Kidney tubule cell (primary cell): ENCODE data around the gene ZNF764.
"Not testable (repeated sequence)": the region's sequence is repeated elsewhere in the genome, so short reads cannot be mapped to it uniquely, and the experiment has no call there.

ENCODE experiments used
- DNase-seq: peaks from one replicate; pipeline ENCODE4 v3.0.0-alpha.2; 2018; ENCODE audit warnings: low spot score

Gene ZNF764

DNA sequence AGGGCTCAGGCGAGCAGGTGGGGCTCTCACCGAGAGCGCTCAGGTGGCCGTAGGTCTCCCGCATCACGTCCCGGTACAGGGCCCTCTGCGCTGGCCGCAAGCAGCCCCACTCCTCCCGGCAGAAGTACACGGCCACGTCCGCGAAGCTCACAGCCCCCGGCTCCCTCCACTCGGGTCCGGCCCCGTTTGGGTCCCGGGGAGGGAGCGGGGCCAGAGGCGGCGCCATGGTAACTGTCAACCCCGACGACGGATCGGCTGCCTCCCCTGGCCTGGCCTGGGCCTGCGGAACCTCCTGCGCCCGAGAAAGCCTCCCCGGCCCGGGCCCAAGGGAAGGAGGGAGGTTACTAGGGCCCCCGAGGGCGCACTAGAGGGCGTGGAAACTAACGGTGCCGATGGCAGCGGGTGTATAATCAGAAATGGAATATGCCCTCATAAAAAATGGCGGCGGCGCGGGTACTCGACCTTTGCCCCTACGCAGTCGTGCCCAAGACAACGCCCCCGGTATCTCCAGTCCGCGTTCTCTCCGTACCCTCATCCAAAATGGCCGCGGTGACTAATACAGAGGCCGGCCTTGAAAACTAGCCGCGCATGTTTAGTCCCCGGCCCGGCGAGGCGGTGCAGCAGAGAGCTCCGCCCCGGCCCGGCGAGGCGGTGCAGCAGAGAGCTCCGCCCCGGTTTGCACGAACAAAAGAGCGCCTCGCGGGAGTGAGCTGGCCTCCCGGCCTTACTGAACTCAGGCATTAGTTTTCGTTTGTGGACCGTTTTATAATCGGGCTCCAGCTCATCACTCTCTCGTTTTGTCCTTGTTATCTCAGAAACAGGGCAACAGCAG lies at the start of gene ZNF764:
ZNF764 (minus strand) TSS at position 418 of the 832 bp plus-strand sequence; CDS start at position 226, 192 bp downstream.
- peak; percentile 99 for DNase-seq

DNA sequence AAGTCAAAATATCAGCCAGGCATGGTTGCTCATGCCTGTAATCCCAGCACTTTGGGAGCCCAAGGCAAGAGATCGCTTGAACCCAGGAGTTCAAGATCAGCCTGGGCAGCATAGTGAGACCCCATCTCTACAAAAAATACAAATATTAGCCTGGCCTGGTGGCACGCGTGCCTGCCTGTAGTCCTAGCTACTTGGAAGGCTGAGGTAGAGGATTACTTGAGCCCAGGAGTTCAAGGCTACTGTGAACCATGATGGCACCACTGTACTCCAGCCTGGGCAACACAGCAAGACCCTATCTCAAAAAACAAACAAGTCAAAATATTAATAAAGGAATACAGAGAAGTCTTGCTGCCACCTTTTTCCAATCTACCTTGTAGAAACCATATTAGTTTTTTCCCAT lies 47.8 kb upstream of the ZNF764 start:
- no peak for DNase-seq

DNA sequence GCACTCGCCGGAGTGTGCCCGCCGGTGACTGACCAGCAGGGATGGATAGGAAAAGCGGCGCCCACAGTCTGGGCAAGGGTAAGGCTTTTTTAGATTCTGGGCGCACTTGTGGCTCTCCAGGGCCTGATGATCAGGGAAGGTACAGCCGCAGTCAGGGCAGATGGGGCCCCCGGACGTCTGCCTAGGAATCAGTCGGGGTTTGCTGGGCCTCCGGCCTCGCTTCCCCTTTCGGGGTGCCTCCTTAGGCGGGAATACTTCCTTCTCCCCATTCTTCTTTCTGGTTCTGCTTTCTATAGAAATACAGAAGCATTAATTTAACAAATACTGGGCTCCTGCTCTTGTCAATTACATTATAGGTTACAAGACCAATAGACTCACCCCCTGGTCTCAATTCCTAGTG lies 47.0 kb upstream of the ZNF764 start:
- no peak for DNase-seq

DNA sequence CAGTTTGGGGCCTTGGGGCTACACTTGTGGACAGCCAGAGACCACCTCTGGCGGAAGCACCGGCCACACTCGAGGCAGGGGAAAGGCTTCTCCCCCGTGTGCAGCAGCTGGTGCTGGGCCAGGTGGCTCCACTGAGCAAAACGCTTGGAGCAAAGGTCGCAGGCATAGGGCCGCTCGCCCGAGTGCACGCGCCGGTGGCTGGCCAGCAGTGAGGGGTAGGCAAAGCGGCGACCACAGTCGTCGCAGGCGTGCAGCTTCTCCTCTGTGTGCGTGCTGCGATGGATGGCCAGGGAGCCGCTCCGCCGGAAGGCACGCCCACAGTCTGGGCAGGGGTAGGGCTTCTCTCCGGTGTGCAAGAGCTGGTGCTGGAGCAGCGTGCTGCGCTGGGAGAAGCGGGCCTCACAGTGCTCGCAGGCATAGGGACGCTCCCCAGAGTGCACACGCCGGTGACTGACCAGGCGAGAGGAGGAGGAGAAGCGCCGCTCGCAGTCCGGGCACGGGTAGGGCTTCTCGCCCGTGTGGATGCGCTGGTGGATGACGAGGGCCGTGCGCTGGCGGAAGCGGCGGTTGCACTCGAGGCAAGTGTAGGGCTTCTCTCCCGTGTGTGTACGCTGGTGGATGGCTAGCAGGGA lies 46.3 kb upstream of the ZNF764 start:
- DNase-seq: peak; percentile 39

DNA sequence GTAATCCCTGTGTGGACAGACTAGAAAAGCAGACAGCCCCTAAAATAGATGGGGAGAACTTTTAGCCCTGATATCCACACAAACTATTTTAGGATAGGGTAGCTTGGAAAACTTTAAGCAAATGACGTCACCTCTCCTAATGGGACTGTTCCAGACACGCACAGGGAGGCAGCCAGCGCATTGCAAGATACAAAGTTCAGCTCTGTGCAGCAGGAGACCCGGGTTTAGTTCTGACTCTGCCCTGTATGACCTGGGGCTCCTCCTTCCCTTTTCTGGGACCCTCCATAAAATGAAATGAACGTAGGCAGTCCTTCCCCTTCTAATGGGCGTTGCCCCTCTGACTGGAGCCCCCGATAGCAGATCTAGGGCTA lies 45.8 kb upstream of the ZNF764 start:
- no peak for DNase-seq

DNA sequence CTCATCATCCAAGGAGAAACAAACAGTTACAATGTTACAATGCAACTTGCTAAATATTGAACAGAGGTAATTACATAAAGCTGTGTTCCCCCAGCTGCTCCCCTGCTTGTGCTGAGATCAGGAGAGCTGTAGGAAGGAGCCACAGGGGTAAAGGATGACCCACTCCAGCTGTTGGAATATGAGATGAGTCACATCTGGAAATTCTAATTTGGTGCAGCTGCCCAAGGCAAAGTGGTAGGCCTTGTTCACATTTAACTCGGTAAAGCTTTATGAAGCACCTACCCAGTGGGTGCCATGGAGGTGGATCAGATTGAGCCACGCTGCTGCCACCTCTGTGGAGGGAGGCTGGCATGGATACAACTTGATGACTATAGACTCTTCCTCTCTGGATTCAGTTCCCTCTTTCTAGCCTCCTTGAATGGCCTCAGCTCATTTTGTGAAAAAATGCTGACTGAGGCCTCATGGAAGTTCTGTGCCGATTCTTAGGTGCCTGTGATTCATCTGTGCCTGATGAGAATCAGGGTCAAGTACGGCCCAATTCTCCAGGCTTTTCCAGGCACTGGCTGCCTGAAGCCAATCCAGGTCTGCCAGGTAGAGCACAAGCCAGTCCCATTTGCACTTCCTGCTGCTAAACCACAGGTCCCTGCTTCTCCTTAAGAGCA lies 44.6 kb upstream of the ZNF764 start:
- peak; percentile 57 for DNase-seq

DNA sequence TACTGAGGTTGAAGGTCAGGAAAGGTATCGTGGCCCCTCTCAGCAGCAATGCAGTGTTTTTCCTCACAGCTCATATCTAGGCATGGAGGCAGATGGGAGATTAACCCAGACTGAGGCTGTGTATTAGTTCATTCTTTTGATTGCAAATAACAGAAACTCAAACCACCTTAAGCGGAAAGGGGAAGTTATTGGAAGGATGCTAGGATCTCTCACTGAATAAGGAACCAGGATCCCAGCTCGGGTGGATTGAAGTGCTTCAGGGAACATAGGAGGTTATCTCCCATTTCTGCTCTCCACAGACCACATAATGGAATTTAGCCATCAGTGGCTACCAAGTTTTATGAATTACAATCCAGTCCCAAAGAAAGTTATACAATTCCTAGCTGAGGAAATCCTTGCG lies 43.8 kb upstream of the ZNF764 start:
- DNase-seq: no peak

DNA sequence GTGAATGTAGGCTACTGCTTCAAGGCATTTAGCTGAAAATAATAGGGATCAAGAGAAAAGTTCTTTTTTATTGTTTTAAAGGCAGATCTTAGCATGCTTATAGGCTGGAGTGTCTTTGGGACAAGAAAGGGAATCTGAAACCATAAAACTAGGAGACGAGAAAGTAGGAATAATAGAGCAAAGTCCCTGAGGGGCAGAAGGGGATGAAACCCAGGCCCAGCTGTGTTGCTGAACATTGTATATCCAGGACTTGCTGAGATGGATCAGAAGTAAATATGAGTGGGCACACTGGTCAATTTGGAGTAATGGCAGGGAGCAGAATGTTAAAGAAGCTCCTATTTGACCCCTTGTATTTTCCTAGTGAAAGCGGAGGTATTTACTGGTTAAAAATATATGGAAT lies 42.8 kb upstream of the ZNF764 start:
- no peak for DNase-seq

DNA sequence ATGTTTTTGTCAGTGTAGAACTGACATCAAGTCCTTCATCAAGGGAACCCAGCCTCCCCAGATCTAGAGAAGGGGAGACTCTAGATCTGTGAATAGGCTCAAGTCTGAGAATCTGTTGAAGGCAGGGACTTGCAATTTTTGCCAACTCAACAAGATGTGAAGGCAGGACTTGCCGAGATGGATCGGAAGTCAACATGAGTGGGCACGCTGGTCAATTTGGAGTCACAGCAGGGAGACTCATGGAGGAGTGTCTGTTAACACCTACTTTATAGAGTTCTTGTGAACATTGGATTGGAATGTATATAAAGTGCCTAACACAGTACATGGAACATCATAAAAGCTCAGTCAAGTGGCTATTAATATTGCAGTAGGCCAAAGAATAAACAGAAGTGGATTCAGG lies 42.0 kb upstream of the ZNF764 start:
- no peak for DNase-seq

DNA sequence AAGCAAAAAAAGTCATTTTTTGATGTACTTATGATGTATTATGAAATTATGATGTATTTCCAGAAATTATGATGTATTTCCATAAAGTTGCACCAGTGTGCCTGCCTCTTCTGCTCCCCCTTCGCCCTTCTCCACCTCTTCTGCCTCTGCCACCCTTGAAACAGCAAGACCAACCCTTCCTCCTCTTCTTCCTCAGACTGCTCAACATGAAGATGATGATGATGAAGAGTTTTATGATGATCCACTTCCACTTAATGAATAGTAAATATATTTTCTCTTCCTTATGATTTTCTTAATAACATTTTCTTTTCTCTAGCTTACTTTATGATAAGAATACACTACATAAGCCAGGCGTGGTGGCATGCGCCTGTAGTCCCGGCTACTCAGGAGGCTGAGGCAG lies 34.7 kb upstream of the ZNF764 start:
- DNase-seq: no peak

DNA sequence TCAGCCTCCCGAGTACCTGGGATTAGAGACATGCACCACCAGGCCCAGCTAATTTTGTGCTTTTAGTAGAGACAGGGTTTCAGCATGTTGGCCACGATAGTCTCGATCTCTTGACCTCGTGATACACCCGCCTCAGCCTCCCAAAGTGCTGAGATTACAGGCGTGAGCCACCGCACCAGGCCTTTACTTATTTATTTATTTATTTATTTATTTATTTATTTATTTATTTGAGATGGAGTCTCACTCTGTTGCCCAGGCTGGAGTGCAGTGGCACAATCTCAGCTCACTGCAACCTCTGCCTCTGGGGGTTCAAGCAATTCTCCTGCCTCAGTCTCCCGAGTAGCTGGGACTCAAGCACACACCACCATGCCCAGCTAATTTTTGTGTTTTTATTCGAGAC lies 32.7 kb upstream of the ZNF764 start:
- not testable (repeated sequence) for DNase-seq

DNA sequence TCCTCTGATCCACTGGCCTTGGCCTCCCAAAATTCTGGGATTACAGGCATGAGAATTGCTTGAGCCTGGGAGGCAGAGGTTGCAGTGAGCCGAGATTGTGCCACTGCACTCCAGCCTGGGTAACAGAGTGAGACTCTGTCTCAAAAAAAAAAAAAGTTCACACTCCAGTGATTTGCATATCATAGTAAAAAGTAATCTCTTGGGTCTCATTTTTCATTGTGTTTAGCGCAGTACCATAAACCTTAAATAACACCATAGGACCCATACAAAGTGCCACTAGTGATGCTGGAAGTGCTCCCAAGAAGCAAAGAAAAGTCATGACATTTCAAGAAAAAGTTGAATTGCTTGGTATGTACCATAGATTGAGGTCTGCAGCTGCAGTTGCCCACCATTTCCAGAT lies 31.4 kb upstream of the ZNF764 start:
- not testable (repeated sequence) for DNase-seq

DNA sequence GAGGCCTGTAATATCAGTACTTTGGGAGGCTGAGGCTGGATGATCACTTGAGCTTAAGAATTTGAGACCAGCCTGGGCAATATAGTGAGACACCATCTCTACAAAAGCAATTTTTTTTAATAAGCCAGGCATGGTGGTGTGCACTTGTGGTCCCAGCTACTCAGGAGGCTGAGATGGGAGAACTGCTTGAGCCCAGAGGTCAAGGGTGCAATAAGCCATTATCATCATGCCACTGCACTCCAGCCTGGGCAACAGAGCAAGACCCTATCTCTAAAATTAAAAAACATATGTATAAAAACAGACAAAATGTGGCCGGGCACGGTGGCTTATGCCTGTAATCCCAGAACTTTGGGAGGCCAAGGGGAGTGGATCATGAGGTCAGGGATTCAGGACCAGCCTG lies 30.5 kb upstream of the ZNF764 start:
- DNase-seq: no peak

DNA sequence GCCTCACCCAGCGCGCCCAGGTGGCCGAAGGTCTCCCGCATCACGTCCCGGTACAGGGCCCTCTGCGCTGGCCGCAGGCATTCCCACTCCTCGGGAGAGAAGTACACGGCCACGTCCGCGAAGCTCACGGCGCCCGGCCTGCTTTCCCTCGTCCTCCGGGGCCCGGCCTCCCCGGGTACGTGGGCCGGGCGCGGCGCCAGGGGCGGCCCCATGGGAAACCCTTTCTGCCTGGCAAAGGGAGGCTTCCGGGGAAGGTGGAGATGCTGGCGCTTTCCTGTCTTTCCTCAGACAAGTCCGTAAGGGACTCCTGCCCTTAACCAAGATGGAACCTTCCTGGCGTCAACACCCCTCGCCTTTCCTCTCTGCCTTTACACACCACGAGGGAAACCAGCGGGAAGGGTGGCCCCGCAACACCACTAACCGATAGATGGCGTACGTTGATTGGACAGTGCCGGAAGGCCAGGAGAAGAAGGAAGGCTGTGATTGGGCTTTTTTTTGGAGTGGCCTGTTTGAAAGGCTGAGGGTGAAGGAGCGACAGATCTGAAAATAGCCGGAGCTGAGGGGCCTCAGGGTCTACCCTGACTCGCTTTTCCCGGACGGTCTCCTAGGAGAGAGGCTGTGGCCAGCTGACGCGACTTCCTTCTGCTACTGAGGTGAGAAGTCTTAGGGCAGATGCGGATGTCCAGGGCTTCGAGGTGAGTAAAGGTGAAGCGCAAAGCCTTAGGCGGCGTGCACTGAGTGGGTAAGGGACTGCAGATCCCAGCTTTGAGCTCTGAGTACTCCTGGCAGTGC lies 27.4 kb upstream of the ZNF764 start, which contains the start of gene ZNF785:
ZNF785 (minus strand) TSS at position 298 of the 792 bp plus-strand sequence; CDS start at position 212, 86 bp downstream.
- peak; percentile 99 for DNase-seq

DNA sequence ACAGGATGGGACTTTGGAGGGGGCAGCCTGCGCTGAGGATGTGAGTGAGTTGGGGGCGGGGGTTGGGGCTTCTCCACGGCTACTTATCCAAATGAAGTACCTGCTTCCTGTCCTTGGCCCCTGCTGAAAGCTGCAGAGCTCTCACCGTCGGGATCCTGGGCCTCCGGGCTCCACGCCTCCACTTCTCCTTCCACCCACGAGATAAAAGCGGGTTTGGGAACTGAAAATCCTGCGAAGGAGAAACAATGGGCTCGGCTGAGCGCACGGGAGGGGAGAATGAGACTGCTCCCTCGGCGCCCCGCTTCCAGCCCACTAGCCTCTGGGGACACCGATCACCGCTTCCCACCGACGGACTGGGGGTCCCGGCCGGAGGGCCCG lies 26.8 kb upstream of the ZNF764 start:
- DNase-seq: peak; percentile 34

DNA sequence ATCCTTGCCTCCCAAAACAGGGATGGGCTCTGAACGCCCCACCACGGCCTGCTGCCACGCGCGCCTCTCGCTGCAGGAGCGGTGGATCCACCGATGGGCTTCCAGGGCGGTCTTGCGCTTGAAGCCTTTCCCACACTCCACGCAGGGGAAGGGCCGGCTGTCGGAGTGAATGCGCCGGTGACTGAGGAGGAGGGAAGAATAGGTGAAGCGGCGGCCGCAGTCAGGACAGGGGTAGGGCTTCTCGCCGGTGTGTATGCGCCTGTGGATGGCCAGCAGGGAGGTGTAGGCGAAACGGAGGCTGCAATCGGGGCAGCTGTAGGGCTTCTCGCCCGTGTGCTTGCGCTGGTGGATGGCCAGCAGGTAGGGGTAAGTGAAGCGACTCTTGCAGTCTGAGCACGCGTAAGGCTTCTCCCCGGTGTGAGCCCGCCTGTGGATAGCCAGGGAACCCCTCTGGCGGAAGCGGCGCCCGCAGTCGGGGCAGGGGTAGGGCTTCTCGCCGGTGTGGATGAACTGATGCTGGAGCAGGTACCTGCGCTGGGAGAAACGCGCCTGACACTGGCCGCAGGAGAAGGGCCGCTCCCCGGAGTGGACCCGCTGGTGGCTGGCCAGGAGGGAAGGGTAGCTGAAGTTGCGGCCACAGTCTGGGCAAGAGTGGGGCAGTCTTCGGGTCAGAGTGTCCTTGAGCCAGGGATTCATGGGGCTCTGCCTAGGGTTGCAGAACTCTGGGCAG lies 24.6 kb upstream of the ZNF764 start:
- no peak for DNase-seq

DNA sequence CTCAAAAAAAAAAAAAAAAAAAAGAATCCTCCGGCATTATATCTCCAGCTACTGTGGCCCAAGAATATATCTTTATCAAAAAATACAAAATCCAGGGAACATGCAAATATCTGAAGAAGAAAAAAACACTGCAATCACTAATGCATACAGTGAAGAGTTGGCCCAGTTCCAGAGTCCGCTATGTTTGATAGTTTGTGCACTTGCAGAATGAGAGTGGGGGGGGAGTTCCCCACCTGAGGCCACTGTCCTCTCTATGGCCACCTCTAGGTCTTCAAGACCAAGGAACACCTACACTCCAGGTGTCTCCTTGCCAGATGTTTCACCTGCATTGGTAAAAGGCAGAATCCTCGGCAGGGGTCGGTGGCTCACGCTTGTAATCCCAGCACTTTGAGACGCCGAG lies 23.3 kb upstream of the ZNF764 start:
- DNase-seq: no peak

DNA sequence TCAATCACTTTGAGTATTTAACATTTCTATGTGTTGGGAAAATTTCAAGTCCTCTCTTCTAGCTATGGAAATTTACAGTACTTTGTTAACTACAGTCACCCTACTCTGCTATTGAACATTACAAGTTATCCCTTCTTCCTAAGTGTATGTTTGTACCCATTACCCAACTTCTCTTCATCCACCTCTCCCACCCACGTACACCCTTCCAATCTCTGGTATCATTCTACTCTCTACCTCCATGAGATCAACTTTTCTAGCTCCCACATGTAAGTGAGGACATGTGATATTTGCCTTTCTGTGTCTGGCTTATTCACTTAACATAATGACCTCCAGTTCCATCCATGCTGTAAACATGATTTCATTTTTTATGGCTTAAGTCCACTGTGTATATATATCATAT lies 16.5 kb upstream of the ZNF764 start:
- no peak for DNase-seq

DNA sequence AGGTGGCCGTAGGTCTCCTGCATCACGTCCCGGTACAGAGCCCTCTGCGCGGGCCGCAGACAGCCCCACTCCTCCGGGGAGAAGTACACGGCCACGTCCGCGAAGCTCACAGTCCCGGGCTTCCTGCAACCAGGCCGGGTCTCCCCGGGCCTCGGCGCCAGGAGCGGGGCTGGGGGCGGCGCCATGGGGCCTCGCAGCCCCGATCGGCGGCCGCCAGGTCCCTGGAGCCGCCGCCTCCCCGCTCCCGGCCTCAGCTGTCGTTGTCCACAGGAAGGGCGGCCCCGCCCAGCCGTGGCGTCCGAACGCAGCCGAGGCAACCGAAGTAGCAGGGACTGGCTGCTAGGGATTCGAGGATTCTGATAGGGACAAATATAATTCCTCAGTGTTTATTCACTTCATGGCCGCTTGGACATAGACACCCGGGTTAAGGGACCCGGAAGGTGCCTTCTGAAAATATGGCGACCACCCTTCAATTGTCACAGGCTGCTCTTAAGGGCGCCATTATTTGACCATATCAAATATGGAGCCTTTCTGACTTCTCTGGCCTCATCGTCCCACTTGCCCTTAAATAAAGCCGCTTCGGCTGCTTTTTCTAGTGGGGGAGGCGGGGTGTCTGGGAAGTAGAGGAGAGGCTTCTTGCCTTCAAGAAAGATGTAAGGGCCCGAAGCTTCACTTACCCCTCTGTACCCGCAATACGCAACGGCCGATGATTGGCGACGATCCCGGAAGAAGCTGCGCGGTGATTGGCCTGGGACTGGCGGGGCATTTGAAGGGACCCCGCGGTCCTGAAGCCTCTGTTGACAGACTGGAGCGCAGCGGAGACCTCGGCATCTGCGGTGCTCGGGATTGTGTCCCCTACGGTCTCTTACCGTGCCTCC lies 13.5 kb upstream of the ZNF764 start, which contains the start of gene ZNF688:
ZNF688 (minus strand) TSS at position 270 of the 878 bp plus-strand sequence; CDS start at position 185, 85 bp downstream.
- peak; percentile 98 for DNase-seq
